Erythroblast (primary cell): ENCODE results near the gene RHBDD3.
"Not testable (repeated sequence)": the region's sequence is repeated elsewhere in the genome, so short reads cannot be mapped to it uniquely, and the experiment has no call there.

ENCODE experiments used
- DNase-seq, 2 experiments: peaks; one replicate each; lab custom pipeline; 2025; lab: John Stamatoyannopoulos, UW
- GATA1 ChIP-seq: IDR thresholded peaks from 2 replicates; pipeline ENCODE4 v1.6.1; 2011; ENCODE audit warnings: low read depth, mild to moderate bottlenecking, control low read depth, low read length, moderate library complexity
- POLR2A ChIP-seq: IDR thresholded peaks from 2 replicates; pipeline ENCODE4 v1.6.1; 2011; ENCODE audit warnings: mild to moderate bottlenecking, low read length

RHBDD3 gene

GRCh38 chr22:29243874-29244446 is 23.8 kb downstream of the RHBDD3 start:
- no peak for DNase-seq
- TF ChIP-seq POLR2A (no peak), GATA1 (no peak)

GRCh38 chr22:29240481-29240880 is 27.3 kb downstream of the RHBDD3 start:
- not testable (repeated sequence) for DNase-seq

GRCh38 chr22:29233277-29233877 is 34.4 kb downstream of the RHBDD3 start:
- TF ChIP-seq GATA1 (no peak), POLR2A (peak; percentile 41)
- no peak for DNase-seq

GRCh38 chr22:29231971-29232959 is 35.5 kb downstream of the RHBDD3 start:
- TF ChIP-seq GATA1 (no peak), POLR2A (peak; percentile 44)
- DNase-seq: no peak

GRCh38 chr22:29230972-29231875 is 36.6 kb downstream of the RHBDD3 start:
- TF ChIP-seq POLR2A: no peak
- no peak for TF ChIP-seq GATA1
- no peak for DNase-seq

GRCh38 chr22:29226351-29226981 is 41.3 kb downstream of the RHBDD3 start:
- no peak for DNase-seq
- TF ChIP-seq POLR2A (no peak), GATA1 (no peak)

GRCh38 chr22:29225422-29226090 is 42.2 kb downstream of the RHBDD3 start:
- TF ChIP-seq GATA1: no peak
- peak; percentile 28 for TF ChIP-seq POLR2A
- DNase-seq: no peak

- TF ChIP-seq POLR2A (no peak), GATA1 (no peak)
Observed at GRCh38 chr22:29224859-29225410, 42.8 kb downstream of the RHBDD3 start.

GRCh38 chr22:29224121-29224858 is 43.5 kb downstream of the RHBDD3 start:
- TF ChIP-seq GATA1 (no peak), POLR2A (no peak)
- DNase-seq: no peak

More at GRCh38 chr22:29224859-29225410, 42.8 kb downstream of the RHBDD3 start:
- DNase-seq: no peak

GRCh38 chr22:29219881-29220670 is 47.7 kb downstream of the RHBDD3 start:
- TF ChIP-seq GATA1: no peak
- peak; percentile 33 for TF ChIP-seq POLR2A
- DNase-seq: no peak

- not testable (repeated sequence) for DNase-seq
Observed at GRCh38 chr22:29219409-29219782, 48.4 kb downstream of the RHBDD3 start.
